ENCODE results near the gene PALMD.

PALMD gene

GRCh38 chr1:99659755-99660210 lies 13.9 kb downstream of the PALMD start:
- H3K4me3 ChIP-seq (ENCODE audit: low read depth, low read length): no peak overlapping the region
- no peak for TF ChIP-seq CTCF (IDR thresholded peaks at IDR 0.05; ENCODE audit: borderline replicate concordance, insufficient read depth, low read depth, low read length)

GRCh38 chr1:99660496-99660895 lies 14.6 kb downstream of the PALMD start:
- TF ChIP-seq CTCF (IDR thresholded peaks at IDR 0.05; ENCODE audit: borderline replicate concordance, insufficient read depth, low read depth, low read length): no peak

GRCh38 chr1:99661780-99662179 lies 15.9 kb downstream of the PALMD start:
- no peak for TF ChIP-seq CTCF (IDR thresholded peaks at IDR 0.05; ENCODE audit: borderline replicate concordance, insufficient read depth, low read depth, low read length)
- H3K4me3 ChIP-seq (ENCODE audit: low read depth, low read length): no peak overlapping the region

More at GRCh38 chr1:99660496-99660895, 14.6 kb downstream of the PALMD start:
- H3K4me3 ChIP-seq (ENCODE audit: low read depth, low read length): no peak overlapping the region

- TF ChIP-seq CTCF (IDR thresholded peaks at IDR 0.05; ENCODE audit: borderline replicate concordance, insufficient read depth, low read depth, low read length): no peak
- no peak overlapping the region for H3K4me3 ChIP-seq (ENCODE audit: low read depth, low read length)
These were observed 16.7 kb downstream of the PALMD start for GRCh38 chr1:99662539-99663080.

- H3K4me3 ChIP-seq (ENCODE audit: low read depth, low read length): no peak overlapping the region
- no peak for TF ChIP-seq CTCF (IDR thresholded peaks at IDR 0.05; ENCODE audit: borderline replicate concordance, insufficient read depth, low read depth, low read length)
These were observed 17.6 kb downstream of the PALMD start for GRCh38 chr1:99663501-99663900.

GRCh38 chr1:99665212-99665611 lies 19.3 kb downstream of the PALMD start:
- no peak overlapping the region for H3K4me3 ChIP-seq (ENCODE audit: low read depth, low read length)
- TF ChIP-seq CTCF (IDR thresholded peaks at IDR 0.05; ENCODE audit: borderline replicate concordance, insufficient read depth, low read depth, low read length): no peak

GRCh38 chr1:99669376-99669775 lies 23.5 kb downstream of the PALMD start:
- no peak overlapping the region for H3K4me3 ChIP-seq (ENCODE audit: low read depth, low read length)
- TF ChIP-seq CTCF (IDR thresholded peaks at IDR 0.05; ENCODE audit: borderline replicate concordance, insufficient read depth, low read depth, low read length): no peak

Data from GM12875 (cell line).